Lower leg skin (tissue), 3 donors: ENCODE results near the gene MAN1A1.

Experiments used
- POLR2A ChIP-seq, 2 donors: fragments of 450-650 bp; IDR thresholded peaks; one replicate each; pipeline ENCODE4 v1.6.1; 2016 to 2017; ENCODE audit warnings: antibody characterized with exemption in 2 of 2, mild to moderate bottlenecking in 1 of 2, moderate library complexity in 1 of 2
- TF ChIP-seq, protein P1 (sequence below), 3 donors: fragments of 450-650 bp; IDR thresholded peaks; one replicate each; pipeline ENCODE4 v1.5.1; 2016; ENCODE audit warnings: antibody characterized with exemption in 3 of 3, mild to moderate bottlenecking in 3 of 3, moderate library complexity in 2 of 3

DNA sequence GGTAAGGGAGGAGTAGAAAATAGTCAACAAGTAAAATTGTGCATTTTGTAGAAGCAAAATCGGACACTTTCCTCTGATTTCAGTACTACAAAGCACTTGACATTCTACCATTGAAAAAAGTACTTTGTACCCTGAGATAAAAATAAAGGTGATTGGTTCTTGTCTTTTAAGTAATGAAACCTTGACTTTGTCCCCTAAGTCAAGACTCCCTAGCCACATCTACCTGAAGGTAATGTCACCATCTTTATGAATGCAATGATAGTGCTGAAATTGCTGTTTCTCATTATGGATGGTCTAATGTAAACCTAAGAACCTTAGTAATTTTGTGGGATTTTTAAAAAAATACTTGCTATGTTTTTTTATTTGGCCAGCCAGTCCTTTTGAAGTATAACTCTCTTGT lies 2.4 kb upstream of the MAN1A1 start:
- TF ChIP-seq, protein P1, sequence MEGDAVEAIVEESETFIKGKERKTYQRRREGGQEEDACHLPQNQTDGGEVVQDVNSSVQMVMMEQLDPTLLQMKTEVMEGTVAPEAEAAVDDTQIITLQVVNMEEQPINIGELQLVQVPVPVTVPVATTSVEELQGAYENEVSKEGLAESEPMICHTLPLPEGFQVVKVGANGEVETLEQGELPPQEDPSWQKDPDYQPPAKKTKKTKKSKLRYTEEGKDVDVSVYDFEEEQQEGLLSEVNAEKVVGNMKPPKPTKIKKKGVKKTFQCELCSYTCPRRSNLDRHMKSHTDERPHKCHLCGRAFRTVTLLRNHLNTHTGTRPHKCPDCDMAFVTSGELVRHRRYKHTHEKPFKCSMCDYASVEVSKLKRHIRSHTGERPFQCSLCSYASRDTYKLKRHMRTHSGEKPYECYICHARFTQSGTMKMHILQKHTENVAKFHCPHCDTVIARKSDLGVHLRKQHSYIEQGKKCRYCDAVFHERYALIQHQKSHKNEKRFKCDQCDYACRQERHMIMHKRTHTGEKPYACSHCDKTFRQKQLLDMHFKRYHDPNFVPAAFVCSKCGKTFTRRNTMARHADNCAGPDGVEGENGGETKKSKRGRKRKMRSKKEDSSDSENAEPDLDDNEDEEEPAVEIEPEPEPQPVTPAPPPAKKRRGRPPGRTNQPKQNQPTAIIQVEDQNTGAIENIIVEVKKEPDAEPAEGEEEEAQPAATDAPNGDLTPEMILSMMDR (IDR thresholded peaks at IDR 0.05), result no peak
- TF ChIP-seq POLR2A (IDR thresholded peaks at IDR 0.05), result no peak
